OCI-LY1 (cell line): ENCODE measurements around the gene SERINC3.

Source experiments
- CTCF ChIP-seq: fragments of 200-600 bp; sonication (generic), shearing (Covaris generic); IDR thresholded peaks from 2 replicates; pipeline ENCODE4 v1.5.1; 2017; ENCODE audit warnings: mild to moderate bottlenecking, antibody characterized with exemption, low read length, moderate library complexity, mixed read lengths
- EZH2 ChIP-seq: fragments of 200-600 bp; sonication (generic), shearing (Covaris generic); IDR thresholded peaks from 2 replicates; pipeline ENCODE4 v1.8.0; 2017; ENCODE audit warnings: borderline replicate concordance, mixed run types, mild to moderate bottlenecking, antibody characterized with exemption, low read length, moderate library complexity, mixed read lengths

DNA sequence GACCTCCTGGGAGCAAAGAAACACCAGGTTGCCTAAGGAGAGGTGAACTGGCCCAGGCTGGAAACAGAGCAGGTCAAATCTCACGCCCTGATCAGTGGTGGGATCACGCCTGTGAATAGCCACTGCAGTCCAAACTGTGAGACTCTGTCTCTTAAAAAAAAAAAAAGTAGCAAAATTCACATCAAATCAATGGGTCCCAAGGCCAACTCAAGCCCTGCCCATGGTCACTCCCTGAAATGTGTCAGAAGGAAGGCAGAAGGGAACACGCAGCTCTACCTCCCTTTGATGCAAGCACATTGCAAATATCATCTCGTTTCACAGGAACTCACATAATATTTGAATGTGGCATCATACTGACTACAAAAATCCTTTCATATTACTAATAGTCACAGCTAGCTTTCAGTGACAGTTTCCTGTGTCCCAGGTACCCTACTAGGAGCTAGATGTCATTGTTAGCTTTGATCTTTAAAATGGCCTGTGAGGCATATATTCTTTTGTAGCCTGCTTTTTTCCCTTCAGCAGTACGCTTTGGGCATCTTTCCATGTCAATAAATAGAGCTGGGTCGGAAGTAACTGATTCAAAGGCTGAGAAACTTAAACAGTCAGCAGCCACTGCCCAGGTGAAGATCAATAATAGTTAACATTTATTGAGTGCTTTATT lies 60.6 kb downstream of the SERINC3 start:
- no peak; the same call in 1 of the 2 replicates for TF ChIP-seq CTCF
- TF ChIP-seq EZH2, result no peak
